Effector CD4-positive, alpha-beta T cell (primary cell): ENCODE data around the gene CYLC2. TPM values are rescaled to one million over a fixed set of nuclear protein-coding genes. Genes with fewer than 3 reads are reported as not detected.

ENCODE experiments used
- DNase-seq: peaks from one replicate; pipeline ENCODE4 v3.0.0-alpha.2; 2020
- total RNA-seq: gene quantifications from one replicate; lab custom pipeline; 2026; lab: John Stamatoyannopoulos, UW

Gene CYLC2
- not detected for total RNA-seq

GRCh38 chr9:102995033-102995432 lies at the start of gene CYLC2:
TSS of gene CYLC2 (plus strand) at chr9:102995333. CDS start at chr9:102995381, 48 bp downstream.
- no peak for DNase-seq

- DNase-seq = no peak
Measured at GRCh38 chr9:102950346-102950745, 44.8 kb upstream of the CYLC2 start.

GRCh38 chr9:102966999-102967398 lies 28.1 kb upstream of the CYLC2 start:
- no peak for DNase-seq

- DNase-seq = no peak
Measured at GRCh38 chr9:102967979-102968378, 27.2 kb upstream of the CYLC2 start.

- DNase-seq = no peak
Measured at GRCh38 chr9:102972780-102973179, 22.4 kb upstream of the CYLC2 start.

GRCh38 chr9:102974530-102974929 lies 20.6 kb upstream of the CYLC2 start:
- no peak for DNase-seq

- DNase-seq = no peak
Measured at GRCh38 chr9:102975251-102975650, 19.9 kb upstream of the CYLC2 start.

- no peak for DNase-seq
Measured at GRCh38 chr9:102985162-102985895, 9.8 kb upstream of the CYLC2 start.

GRCh38 chr9:102986425-102986824 lies 8.7 kb upstream of the CYLC2 start:
- no peak for DNase-seq

GRCh38 chr9:103003689-103004088 lies 8.6 kb downstream of the CYLC2 start:
- no peak for DNase-seq

GRCh38 chr9:103014242-103014641 lies 19.1 kb downstream of the CYLC2 start:
- DNase-seq = no peak

GRCh38 chr9:103025796-103026195 lies 30.7 kb downstream of the CYLC2 start:
- no peak for DNase-seq

GRCh38 chr9:103037508-103038477 lies 42.7 kb downstream of the CYLC2 start:
- no peak for DNase-seq

- DNase-seq = no peak
Measured at GRCh38 chr9:103041961-103042360, 46.8 kb downstream of the CYLC2 start.
